MM.1S (cell line): Measurements from ENCODE around the gene SLC30A1.

Experiments used
- DNase-seq: peaks from one replicate; pipeline ENCODE4 v3.0.0-alpha.2; 2015
- H2AFZ ChIP-seq: fragments of 300-600 bp; sonication (generic); 2 replicates; pipeline ENCODE4 v1.6.0; 2016; ENCODE audit warnings: antibody characterized with exemption, low read length
- H3F3A ChIP-seq: fragments of 300-600 bp; sonication (generic); 2 replicates; pipeline ENCODE4 v1.6.1; 2016; ENCODE audit warnings: mild to moderate bottlenecking, antibody characterized with exemption, low read length, moderate library complexity, mixed read lengths; ENCODE audit not compliant: insufficient read depth
- H3K27ac ChIP-seq: fragments of 300-600 bp; sonication (generic); 2 replicates; pipeline ENCODE4 v1.5.1; 2016; ENCODE audit warnings: mild to moderate bottlenecking, low read length
- H3K27me3 ChIP-seq: fragments of 300-600 bp; sonication (generic); replicated peaks from 2 replicates; pipeline ENCODE4 v1.6.0; 2016; ENCODE audit warnings: low read length; ENCODE audit not compliant: insufficient read depth
- H3K36me3 ChIP-seq: fragments of 300-600 bp; sonication (generic); replicated peaks from 2 replicates; pipeline ENCODE4 v1.6.1; 2016; ENCODE audit warnings: mild to moderate bottlenecking, low read length, mixed read lengths; ENCODE audit not compliant: insufficient read depth
- H3K4me1 ChIP-seq: fragments of 300-600 bp; sonication (generic); 2 replicates; pipeline ENCODE4 v1.6.1; 2016; ENCODE audit warnings: low read length, mixed read lengths
- H3K4me2 ChIP-seq: fragments of 300-600 bp; sonication (generic); 2 replicates; pipeline ENCODE4 v1.6.0; 2016; ENCODE audit warnings: low read depth, low read length
- H3K4me3 ChIP-seq: fragments of 300-600 bp; sonication (generic); 2 replicates; pipeline ENCODE4 v1.5.1; 2016; ENCODE audit warnings: low read length, mixed read lengths
- H3K79me2 ChIP-seq: fragments of 300-600 bp; sonication (generic); 2 replicates; pipeline ENCODE4 v1.6.1; 2016; ENCODE audit warnings: mixed run types, low read length, mixed read lengths
- H3K9ac ChIP-seq: fragments of 300-600 bp; sonication (generic); 2 replicates; pipeline ENCODE4 v1.6.1; 2016; ENCODE audit warnings: low read length, mixed read lengths
- H3K9me2 ChIP-seq: fragments of 300-600 bp; sonication (generic); replicated peaks from 2 replicates; pipeline ENCODE4 v1.6.1; 2016; ENCODE audit warnings: mild to moderate bottlenecking, low read length, mixed read lengths; ENCODE audit not compliant: insufficient read depth
- H3K9me3 ChIP-seq: fragments of 300-600 bp; sonication (generic); replicated peaks from 2 replicates; pipeline ENCODE4 v1.6.1; 2016; ENCODE audit warnings: mild to moderate bottlenecking, low read length, mixed read lengths; ENCODE audit not compliant: insufficient read depth
- H4K20me1 ChIP-seq: fragments of 300-600 bp; sonication (generic); 2 replicates; pipeline ENCODE4 v1.6.1; 2016; ENCODE audit warnings: mild to moderate bottlenecking, low read length, moderate library complexity, mixed read lengths; ENCODE audit not compliant: insufficient read depth
- EZH2 ChIP-seq: fragments of 300-600 bp; sonication (generic); optimal IDR thresholded peaks from 2 replicates; pipeline ENCODE3; 2017; ENCODE audit warnings: low read depth, mild to moderate bottlenecking, antibody characterized with exemption, low read length, mixed read lengths
- EZH2phosphoT487 ChIP-seq: fragments of 300-600 bp; sonication (generic); IDR thresholded peaks from 2 replicates; pipeline ENCODE4 v1.6.1; 2018; ENCODE audit warnings: antibody characterized with exemption, low read length
- TF ChIP-seq, protein P1 (sequence below): fragments of 300-600 bp; sonication (generic); IDR thresholded peaks from 2 replicates; pipeline ENCODE4 v1.5.1; 2016; ENCODE audit warnings: antibody characterized with exemption, low read length, mixed read lengths

SLC30A1 gene

GRCh38 chr1:211553549-211553948, 25.4 kb downstream of the SLC30A1 start:
- Histone ChIP-seq H3K4me2 (no peak overlapping the region), H3K9me2 (no peaks in the 10 kb centered on the region), H3F3A (no peaks in the 10 kb centered on the region; the same call in 1 of the 2 replicates), H4K20me1 (no peaks in the 10 kb centered on the region), H3K36me3 (no peaks in the 10 kb centered on the region), H3K79me2 (no peaks in the 10 kb centered on the region), H3K9ac (no peak overlapping the region), H2AFZ (no peak overlapping the region), H3K4me3 (no peak overlapping the region), H3K27ac (no peak overlapping the region), H3K4me1 (peaks cover 6% of the 10 kb centered on the region; the same call in 1 of the 2 replicates), H3K9me3 (no peaks in the 10 kb centered on the region), H3K27me3 (no peaks in the 10 kb centered on the region)
- TF ChIP-seq, protein P1, sequence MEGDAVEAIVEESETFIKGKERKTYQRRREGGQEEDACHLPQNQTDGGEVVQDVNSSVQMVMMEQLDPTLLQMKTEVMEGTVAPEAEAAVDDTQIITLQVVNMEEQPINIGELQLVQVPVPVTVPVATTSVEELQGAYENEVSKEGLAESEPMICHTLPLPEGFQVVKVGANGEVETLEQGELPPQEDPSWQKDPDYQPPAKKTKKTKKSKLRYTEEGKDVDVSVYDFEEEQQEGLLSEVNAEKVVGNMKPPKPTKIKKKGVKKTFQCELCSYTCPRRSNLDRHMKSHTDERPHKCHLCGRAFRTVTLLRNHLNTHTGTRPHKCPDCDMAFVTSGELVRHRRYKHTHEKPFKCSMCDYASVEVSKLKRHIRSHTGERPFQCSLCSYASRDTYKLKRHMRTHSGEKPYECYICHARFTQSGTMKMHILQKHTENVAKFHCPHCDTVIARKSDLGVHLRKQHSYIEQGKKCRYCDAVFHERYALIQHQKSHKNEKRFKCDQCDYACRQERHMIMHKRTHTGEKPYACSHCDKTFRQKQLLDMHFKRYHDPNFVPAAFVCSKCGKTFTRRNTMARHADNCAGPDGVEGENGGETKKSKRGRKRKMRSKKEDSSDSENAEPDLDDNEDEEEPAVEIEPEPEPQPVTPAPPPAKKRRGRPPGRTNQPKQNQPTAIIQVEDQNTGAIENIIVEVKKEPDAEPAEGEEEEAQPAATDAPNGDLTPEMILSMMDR = no peak
- no peak for TF ChIP-seq EZH2
- no peak for TF ChIP-seq EZH2phosphoT487
- no peak for DNase-seq

DNA sequence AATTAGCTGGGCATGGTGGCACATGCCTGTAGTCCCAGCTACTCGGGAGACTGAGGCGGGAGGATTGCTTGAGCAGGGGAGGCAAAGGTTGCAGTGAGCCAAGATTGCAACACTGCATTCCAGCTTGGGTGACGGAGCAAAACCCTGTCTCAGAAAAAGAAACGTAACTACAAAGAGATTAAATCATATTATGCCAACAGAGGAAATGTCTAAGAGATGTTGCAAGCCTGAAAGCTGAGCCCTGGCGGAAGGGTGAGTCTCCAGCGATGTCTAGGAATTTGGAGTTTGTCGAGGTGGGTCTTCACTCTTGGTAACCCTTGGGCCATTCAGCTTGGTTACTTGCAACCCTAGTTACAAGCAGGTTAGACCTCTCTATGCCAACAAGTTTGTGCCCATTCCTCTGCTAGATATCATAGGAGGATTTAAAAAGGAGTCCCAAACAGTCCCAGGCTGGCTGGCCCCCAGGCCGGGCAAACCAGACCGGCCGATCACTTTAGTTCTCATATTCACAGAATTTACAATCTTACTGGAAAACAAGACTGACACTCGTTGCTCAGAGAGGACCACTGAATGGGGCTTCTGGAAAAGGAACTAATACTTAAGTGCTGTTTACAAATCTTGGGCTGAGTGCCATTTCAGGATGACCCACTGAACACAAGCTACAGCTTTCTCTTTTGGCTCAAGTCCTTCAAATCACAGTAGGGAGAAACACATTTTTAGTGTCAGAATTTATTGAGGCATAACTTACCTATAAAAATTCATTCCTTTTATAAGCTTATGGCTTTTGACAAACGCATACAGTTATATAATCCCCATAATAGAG, 27.1 kb downstream of the SLC30A1 start:
- TF ChIP-seq, protein P1 = no peak
- no peak for TF ChIP-seq EZH2
- no peak for TF ChIP-seq EZH2phosphoT487
- no peaks in the 10 kb centered on the region for H3K4me1 ChIP-seq

DNA sequence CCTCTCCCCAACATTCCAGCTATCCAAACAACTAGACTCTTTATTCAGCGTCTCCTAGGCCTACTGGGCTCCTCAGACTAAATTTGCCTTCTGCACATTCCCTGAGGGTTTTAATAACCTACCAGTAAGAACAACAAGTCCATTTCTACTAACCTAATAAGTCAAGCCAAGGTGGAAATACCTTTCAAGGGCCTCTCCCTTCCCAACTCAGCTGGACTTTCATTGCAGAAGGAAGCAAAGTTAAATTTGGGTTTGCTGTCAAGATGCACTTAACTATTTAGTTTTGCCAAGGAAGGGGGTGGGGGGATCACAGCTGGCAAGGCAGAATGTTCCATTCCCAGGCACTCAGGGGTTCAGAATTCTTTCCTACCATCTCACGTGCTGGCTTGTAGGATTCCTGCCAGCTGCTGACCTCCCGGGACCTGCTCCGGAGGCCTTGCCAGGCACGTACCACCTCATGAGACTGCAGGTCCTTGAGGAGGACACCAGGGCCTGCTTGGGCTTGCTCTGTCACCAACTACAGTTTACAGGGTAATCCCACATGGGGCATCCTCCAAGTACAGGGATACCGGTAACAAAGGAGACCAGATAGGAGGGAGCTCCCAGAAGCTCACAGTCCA, 29.8 kb downstream of the SLC30A1 start:
- Histone ChIP-seq H3K27me3 (no peaks in the 10 kb centered on the region), H2AFZ (no peak overlapping the region), H3K4me2 (no peak overlapping the region), H3K4me1 (no peaks in the 10 kb centered on the region), H3F3A (no peaks in the 10 kb centered on the region), H3K36me3 (no peaks in the 10 kb centered on the region), H3K9me3 (no peaks in the 10 kb centered on the region), H3K9ac (no peak overlapping the region), H3K4me3 (no peak overlapping the region), H3K9me2 (no peaks in the 10 kb centered on the region), H4K20me1 (no peaks in the 10 kb centered on the region), H3K27ac (no peak overlapping the region), H3K79me2 (no peaks in the 10 kb centered on the region)
- DNase-seq = no peak
- no peak for TF ChIP-seq EZH2
- TF ChIP-seq, protein P1 = no peak
- no peak for TF ChIP-seq EZH2phosphoT487

More for the DNA sequence above, 27.1 kb downstream of the SLC30A1 start:
- H3K27ac ChIP-seq = no peak overlapping the region
- DNase-seq = no peak
- no peaks in the 10 kb centered on the region for H3K79me2 ChIP-seq
- H3K9me2 ChIP-seq = no peaks in the 10 kb centered on the region
- no peak overlapping the region for H2AFZ ChIP-seq
- H3K9me3 ChIP-seq = no peaks in the 10 kb centered on the region
- no peaks in the 10 kb centered on the region for H3F3A ChIP-seq
- no peak overlapping the region for H3K4me2 ChIP-seq
- H3K4me3 ChIP-seq = no peak overlapping the region
- H4K20me1 ChIP-seq = no peaks in the 10 kb centered on the region
- H3K9ac ChIP-seq = no peak overlapping the region
- H3K36me3 ChIP-seq = no peaks in the 10 kb centered on the region
- H3K27me3 ChIP-seq = no peaks in the 10 kb centered on the region
